WI38 (cell line): Measurements from ENCODE around the gene NBEA.

Experiments used
- H3K4me3 ChIP-seq: 2 replicates; pipeline ENCODE4 v1.5.1; 2011; ENCODE audit warnings: low read depth, mild to moderate bottlenecking, control low read depth, low read length
- CTCF ChIP-seq: IDR thresholded peaks from 2 replicates; pipeline ENCODE4 v1.5.1; 2012; ENCODE audit warnings: low read depth, mild to moderate bottlenecking, control low read depth, low read length

NBEA gene

GRCh38 chr13:35565273-35565672 lies 623.2 kb downstream of the NBEA start:
- TF ChIP-seq CTCF, result no peak

GRCh38 chr13:35566340-35566739 lies 624.3 kb downstream of the NBEA start:
- no peak for TF ChIP-seq CTCF
- H3K4me3 ChIP-seq, result no peak overlapping the region

More at GRCh38 chr13:35565273-35565672, 623.2 kb downstream of the NBEA start:
- no peak overlapping the region for H3K4me3 ChIP-seq

GRCh38 chr13:35567406-35567980 lies 625.4 kb downstream of the NBEA start:
- H3K4me3 ChIP-seq, result no peak overlapping the region
- no peak for TF ChIP-seq CTCF

GRCh38 chr13:35573639-35574038 lies 631.6 kb downstream of the NBEA start:
- no peak overlapping the region for H3K4me3 ChIP-seq
- no peak for TF ChIP-seq CTCF

- no peak overlapping the region for H3K4me3 ChIP-seq
- no peak for TF ChIP-seq CTCF
Observed at GRCh38 chr13:35592457-35592856, 650.4 kb downstream of the NBEA start.

- no peak overlapping the region for H3K4me3 ChIP-seq
- TF ChIP-seq CTCF, result no peak
Observed at GRCh38 chr13:35593651-35594050, 651.6 kb downstream of the NBEA start.

GRCh38 chr13:35594096-35594495 lies 652.0 kb downstream of the NBEA start:
- no peak for TF ChIP-seq CTCF
- H3K4me3 ChIP-seq, result no peak overlapping the region
